ENCODE measurements around the gene SCARF2.
"Not testable (repeated sequence)": the region's sequence is repeated elsewhere in the genome, so short reads cannot be mapped to it uniquely, and the experiment has no call there.

SCARF2 gene

DNA sequence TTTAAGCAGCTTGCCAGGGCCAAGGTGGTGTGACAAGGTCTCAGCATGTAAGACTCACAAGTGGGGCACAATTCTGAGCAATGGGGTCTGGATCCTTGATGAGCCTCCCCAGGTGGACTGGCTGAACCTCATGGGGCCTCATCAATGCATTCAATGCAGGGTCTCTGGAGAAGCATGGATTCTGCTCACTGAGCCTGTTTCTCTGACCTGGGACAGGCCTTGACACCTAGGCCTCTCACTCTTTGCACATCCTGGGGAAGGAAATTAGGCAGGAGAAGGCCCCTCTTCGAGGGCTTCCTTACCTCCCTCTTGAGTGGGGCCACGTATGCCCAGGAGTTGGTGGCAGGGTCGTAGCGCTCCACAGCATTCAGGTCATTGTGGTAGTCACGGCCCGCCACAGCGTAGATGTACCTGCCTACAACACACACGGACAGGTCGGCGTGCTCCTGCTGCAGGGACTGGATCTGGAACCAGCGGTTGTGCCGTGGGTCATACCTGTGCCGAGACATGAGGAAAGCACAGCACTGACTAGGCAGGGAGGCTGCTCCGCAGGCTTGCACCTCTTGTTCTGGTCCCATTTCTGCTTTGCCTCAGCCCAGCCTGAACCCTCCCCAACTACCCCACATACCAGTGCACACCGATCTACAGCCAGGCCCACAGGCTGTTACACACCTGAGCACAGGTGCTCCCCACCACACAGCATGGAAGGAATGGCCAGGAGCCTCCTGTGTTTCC lies 20.0 kb upstream of the SCARF2 start:
- H3K4me3 ChIP-seq (ENCODE audit: low read depth, low read length) = no peak overlapping the region
- TF ChIP-seq, protein P1, sequence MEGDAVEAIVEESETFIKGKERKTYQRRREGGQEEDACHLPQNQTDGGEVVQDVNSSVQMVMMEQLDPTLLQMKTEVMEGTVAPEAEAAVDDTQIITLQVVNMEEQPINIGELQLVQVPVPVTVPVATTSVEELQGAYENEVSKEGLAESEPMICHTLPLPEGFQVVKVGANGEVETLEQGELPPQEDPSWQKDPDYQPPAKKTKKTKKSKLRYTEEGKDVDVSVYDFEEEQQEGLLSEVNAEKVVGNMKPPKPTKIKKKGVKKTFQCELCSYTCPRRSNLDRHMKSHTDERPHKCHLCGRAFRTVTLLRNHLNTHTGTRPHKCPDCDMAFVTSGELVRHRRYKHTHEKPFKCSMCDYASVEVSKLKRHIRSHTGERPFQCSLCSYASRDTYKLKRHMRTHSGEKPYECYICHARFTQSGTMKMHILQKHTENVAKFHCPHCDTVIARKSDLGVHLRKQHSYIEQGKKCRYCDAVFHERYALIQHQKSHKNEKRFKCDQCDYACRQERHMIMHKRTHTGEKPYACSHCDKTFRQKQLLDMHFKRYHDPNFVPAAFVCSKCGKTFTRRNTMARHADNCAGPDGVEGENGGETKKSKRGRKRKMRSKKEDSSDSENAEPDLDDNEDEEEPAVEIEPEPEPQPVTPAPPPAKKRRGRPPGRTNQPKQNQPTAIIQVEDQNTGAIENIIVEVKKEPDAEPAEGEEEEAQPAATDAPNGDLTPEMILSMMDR (IDR thresholded peaks at IDR 0.05; ENCODE audit: insufficient read depth, low read depth, low read length, missing control alignments) = no peak
- DNase-seq (ENCODE audit: low read depth) = no peak

DNA sequence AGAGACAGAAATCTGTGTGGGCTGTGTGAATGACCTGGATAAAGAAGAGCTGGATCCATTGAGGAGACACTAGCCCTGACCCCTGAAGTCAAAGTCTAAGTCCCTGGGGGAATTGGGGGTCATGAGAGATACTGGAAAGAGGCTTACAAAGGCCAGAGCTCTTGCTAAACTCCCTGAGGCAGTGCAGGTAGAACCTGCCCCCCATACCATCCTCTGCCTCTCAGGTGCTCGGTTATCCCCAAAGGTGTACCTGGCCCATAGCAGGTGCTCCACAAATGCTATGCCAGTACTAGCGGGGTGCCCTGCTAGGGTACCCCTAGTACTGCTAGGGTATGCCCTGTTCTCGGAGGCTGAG lies 19.1 kb upstream of the SCARF2 start:
- no peak overlapping the region for H3K4me3 ChIP-seq (ENCODE audit: low read depth, low read length)
- DNase-seq (ENCODE audit: low read depth) = no peak
- TF ChIP-seq, protein P1 (IDR thresholded peaks at IDR 0.05; ENCODE audit: insufficient read depth, low read depth, low read length, missing control alignments) = no peak

DNA sequence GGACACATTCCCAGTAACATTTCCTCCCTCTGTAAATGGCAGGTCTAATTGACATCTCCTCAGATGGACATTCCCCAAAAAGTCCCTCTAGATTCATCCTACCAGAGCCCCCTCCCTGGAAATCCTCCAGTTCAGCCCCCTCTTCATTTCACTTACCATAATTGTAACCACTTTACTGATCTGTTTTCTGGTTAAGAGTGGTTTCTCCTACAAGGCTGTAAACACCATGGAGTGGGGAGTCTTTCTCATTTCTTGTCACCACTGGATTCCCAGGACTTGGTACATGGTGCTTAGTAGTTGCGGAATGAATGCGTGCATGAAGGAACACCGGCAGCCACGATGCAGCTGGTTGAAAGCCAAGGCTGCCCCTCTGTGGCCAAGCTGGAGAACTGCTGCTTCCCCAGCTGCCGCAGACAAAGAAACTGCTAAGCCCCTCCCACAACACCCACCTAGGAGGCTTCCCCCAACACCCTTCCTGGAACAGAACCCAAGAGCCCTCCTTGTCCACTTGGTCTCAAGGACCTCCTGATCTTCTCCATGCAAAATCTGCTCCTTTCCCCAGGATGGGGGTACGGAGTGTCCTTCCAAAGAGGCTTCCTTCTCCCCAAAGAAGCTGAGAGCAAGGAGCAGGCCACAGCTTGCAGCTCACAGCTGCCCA lies 18.6 kb upstream of the SCARF2 start:
- no peak overlapping the region for H3K4me3 ChIP-seq (ENCODE audit: low read depth, low read length)
- TF ChIP-seq, protein P1 (IDR thresholded peaks at IDR 0.05; ENCODE audit: insufficient read depth, low read depth, low read length, missing control alignments) = peak; percentile 94
- DNase-seq (ENCODE audit: low read depth) = peak; percentile 88

DNA sequence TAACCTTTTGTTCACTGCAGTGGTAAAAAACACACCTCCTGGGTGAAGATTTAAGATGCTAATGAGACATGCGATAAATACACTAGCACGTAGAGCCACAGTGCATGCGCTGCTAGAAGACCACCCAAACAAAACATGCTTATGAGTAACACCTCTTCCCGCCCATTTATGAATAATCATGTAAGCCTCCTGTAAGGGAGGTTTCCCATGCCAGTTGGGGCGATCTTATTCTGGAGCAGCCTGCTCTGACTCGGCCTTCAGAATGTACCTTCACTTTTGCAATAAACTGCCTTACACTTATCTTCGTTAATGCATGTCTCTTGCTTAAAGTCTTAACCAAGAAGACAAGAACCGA lies 18.1 kb upstream of the SCARF2 start:
- TF ChIP-seq, protein P1 (IDR thresholded peaks at IDR 0.05; ENCODE audit: insufficient read depth, low read depth, low read length, missing control alignments) = no peak
- no peak for DNase-seq (ENCODE audit: low read depth)
- no peak overlapping the region for H3K4me3 ChIP-seq (ENCODE audit: low read depth, low read length)

DNA sequence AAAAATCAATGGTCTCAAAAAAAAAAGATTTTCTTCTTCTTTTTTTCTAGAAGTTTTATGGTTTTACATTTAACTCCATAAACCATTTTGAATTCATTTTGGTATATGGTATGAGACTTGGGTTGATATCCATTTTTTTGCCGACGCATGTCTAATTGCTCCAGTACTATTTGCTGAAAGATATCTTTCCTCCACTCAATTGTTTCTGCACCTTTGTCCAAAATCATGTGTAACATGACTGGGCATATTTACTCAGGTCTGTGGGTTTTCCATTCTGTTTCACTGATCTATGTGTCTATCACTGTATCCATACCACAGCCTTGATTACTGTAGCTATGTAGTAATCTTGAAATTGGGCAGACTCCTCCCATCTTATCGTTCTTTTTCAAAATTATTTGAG lies 15.6 kb upstream of the SCARF2 start:
- H3K4me3 ChIP-seq (ENCODE audit: low read depth, low read length) = no peak overlapping the region
- TF ChIP-seq, protein P1 (IDR thresholded peaks at IDR 0.05; ENCODE audit: insufficient read depth, low read depth, low read length, missing control alignments) = no peak
- DNase-seq (ENCODE audit: low read depth) = no peak

DNA sequence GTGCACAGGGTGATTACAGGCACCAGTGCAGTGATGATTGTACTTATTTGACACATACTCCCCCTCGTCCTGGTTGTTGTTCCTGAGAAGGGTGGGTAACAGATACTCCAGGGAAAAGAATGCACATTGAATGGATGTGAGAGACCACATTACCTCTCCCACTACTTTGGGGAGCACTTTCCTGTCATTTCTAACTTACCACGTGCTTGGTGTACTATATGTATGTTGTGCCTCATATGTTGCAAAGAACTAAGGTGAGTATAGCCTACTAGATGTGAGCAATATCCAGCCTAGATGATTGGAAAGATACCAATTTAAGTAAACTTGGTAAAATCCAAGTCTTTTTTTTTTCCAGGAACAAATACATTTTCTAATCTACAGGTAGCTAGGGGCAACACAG lies 14.3 kb upstream of the SCARF2 start:
- no peak for DNase-seq (ENCODE audit: low read depth)
- no peak overlapping the region for H3K4me3 ChIP-seq (ENCODE audit: low read depth, low read length)
- TF ChIP-seq, protein P1 (IDR thresholded peaks at IDR 0.05; ENCODE audit: insufficient read depth, low read depth, low read length, missing control alignments) = no peak

DNA sequence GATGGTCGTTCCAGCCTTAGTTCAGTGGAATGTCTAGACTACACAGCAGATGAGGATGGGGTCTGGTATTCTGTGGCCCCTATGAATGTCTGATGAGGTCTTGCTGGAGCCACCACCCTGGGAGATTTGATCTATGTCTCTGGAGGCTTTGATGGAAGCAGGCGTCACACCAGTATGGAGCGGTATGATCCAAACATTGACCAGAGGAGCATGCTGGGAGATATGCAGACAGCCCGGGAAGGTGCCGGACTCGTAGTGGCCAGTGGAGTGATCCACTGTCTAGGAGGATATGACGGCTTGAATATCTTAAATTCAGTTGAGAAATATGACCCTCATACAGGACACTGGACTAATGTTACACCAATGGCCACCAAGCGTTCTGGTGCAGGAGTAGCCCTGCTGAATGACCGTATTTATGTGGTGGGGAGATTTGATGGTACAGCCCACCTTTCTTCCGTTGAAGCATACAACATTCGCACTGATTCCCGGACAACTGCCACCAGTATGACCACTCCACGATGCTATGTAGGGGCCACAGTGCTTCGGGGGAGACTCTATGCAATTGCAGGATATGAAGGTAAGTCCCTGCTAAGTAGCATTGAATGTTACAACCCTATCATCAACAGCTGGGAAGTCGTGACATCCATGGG lies 13.6 kb upstream of the SCARF2 start:
- DNase-seq (ENCODE audit: low read depth); H3K4me3 ChIP-seq (ENCODE audit: low read depth, low read length): not testable (repeated sequence)
